ENCODE measurements around the gene TENM4.

The TENM4 gene

DNA sequence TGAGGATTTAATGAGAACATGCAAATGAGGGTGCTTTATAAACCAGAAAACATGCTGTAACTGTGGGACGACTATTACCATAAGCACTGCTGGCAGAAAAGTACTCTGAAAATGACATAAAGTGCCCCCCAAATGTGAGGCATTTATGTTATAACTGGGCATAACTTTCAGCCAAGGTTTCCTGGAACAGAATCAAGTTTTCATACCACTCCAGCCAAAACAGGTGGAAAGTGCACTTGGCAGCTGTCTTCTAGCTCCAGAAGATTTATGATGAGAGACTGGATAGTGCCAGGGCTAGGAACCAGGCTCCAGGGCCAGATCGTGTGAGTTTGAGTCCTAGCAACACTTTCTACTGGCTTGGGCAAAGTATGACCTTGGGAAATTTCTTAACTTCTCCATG is 339.2 kb downstream of the TENM4 start:
- peak; percentile 78 for DNase-seq

DNA sequence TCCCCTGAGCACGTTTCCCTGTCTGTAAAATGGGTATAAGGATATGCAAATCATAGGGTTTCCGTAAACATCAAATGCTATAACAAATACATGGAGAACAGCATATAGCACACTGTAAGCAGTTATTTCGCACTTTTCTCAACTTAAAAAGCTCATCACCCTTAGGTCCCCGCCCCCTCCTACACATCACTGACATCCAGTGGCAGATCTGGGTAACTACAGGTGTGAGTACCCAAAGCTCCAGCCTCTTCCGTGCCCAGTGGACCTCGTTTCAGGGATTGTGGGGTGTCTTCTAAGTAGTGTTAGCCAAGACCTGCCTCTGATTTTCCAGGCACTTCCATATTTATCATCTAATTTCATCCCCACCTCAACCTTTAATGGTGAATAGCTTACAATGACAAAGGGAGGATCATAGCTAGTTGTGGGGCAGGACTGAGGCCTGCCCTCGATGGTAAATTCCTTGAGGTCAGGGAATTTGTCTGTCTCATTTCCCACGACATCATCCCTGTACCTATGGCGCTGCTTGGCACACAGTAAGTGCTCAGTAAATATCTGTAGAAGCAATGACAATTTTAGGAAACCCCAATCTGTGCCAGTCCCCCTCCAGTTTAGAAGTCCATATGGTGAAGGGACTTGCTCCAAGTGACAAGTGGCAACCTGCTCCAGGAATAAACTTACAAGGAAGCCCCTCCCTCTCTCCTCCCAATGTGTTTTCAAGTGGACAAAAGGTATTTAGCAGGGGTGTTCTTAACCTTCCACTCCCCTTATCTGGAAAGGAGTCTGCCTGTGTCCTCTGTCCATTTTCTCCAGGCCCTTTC is 340.5 kb downstream of the TENM4 start:
- no peak for DNase-seq

GRCh38 chr11:79098146-79098545 is 342.7 kb downstream of the TENM4 start:
- no peak for DNase-seq

DNA sequence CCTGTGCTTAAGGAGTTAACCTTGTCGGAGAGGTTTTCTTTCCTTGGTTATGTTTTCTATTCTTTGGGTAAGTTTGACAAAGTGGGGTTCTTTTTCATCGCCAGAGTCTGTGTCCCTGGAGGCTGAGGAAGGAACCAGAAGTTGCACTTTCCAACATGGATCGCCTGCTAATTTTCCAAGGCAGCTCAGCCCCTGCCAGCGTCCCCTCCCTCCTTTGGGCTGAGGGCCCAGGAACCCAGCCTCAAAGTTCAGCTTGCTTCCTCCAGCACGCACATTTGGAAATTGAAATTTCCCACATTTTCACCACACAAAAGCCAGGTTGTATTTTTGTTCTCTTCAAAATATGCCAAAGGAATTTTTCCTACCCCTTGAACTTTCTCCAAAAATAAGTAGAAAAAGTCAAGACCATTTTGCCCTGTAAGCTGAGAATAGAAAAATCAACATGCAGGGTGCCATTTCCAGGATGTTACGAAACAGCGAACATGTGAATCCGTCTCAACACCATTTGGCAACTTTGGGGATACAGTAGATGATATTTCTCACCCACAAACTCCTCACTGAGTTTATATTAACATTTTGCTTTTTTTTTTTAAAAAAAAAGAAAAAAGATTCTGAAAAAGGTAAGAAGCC is 343.5 kb downstream of the TENM4 start:
- DNase-seq: no peak

GRCh38 chr11:79095424-79095823 is 345.4 kb downstream of the TENM4 start:
- no peak for DNase-seq

GRCh38 chr11:79094616-79095015 is 346.2 kb downstream of the TENM4 start:
- DNase-seq: no peak

DNA sequence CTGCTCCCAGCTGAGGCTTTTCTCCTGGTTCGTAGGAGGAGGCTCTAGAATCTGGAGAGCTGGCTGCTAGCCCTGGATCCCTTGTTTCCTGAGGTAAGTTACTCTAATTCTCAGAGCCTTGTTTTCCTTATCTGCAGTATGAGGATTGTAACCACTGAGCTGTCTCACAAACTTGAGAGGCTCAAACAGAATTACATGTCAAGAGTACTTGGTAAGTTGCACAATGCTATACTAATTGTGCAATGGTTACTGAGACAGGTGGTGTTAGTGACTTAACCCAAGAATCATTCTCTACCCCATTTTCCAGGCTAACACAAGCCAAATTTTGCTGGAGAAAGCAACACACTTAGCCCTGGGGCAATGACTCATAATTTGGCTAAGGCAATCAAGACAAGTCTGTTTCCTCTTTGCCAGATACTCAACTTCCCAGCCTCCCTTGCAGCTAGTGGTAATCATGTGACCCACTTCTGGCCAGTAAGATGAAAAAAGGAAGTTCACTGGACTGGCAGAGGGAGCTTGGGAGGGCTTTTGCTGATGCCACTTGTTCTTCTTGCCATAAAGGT is 348.0 kb downstream of the TENM4 start:
- DNase-seq: peak; percentile 77

DNA sequence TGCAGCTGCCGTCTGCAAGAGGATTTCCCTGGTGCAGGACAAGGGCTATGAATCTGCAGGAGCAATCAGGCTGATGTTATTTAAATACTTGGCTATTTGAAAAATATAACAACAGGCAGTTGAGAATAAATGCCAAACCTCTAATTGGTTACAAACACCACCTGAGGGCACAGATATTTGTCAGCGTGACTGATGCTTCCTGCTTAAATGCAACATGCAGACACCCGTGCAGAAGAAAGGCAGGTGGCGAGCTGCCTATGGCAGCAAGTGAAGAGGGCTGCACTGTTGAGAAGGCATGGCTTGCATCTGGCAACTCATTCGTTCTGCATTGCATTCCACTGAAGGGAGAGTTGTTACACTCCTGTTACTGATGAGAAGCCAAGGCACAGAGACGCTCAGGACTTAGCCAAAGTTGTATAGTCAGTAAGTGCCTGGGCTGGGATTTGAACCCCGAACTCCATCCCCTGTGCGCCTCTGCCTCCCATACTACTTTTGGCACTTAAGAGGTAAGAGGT is 350.6 kb downstream of the TENM4 start:
- no peak for DNase-seq

DNA sequence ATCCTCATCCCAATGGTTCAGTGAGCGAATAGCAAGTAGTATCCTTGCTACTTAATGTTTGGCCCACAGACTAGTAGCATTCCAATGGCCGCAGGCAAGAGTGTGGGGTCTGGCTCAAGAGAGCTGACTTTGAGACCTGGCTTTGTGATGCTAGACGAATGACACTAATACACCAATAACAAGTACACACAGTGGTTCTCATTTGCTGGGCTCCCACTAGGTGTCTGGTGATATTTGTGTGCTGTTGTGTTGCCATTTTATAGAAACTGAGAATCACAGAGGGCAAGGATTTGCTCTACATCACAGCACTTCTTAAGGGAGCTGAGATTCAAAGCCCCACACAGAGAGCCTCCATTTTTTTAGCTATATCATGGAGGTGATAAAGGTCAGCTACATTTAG is 351.2 kb downstream of the TENM4 start:
- no peak for DNase-seq

GRCh38 chr11:79088967-79089366 is 351.9 kb downstream of the TENM4 start:
- DNase-seq: no peak

- no peak for DNase-seq
Measured at GRCh38 chr11:79087961-79088318, 352.9 kb downstream of the TENM4 start.

- no peak for DNase-seq
Measured at GRCh38 chr11:79087238-79087960, 353.4 kb downstream of the TENM4 start.

DNA sequence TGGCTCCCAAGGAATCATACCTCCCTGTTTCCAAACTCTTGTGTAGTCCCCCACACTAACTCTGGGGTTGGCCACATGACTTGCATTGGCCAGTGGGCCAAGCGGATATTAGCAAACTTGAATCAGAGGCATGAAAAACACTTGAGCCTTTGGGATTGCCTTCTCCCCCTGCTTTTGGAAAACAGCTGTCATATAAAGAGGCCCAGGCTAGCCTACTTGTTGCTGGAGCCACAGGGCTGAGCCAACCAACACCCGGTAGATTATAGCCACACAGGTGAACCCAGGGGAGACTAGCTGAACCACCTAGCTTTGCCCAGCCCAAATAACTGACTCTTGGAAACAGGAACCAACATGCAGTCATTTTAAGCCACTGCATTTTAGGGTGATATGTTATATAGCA is 354.8 kb downstream of the TENM4 start:
- no peak for DNase-seq

- DNase-seq: no peak
Measured at GRCh38 chr11:79084382-79084781, 356.4 kb downstream of the TENM4 start.

DNA sequence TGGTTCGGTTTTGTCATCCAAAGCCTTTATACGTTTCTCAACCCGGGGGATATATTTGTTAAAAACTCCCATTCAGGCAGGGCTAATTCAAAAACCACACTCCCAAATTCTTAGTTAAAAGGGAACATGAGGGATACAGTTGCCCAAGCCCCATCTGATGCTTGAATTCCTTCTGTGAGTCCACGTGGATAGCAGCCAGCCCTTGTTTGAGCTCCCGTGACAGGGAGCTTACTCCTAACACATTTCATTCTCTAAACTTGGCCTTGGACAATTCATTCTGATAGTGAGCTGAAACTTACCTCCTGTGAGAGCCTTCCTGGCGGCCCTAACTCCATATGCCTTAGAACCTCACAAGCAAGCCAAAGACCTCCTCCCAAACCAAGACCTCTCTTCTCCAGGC is 357.5 kb downstream of the TENM4 start:
- no peak for DNase-seq

DNA sequence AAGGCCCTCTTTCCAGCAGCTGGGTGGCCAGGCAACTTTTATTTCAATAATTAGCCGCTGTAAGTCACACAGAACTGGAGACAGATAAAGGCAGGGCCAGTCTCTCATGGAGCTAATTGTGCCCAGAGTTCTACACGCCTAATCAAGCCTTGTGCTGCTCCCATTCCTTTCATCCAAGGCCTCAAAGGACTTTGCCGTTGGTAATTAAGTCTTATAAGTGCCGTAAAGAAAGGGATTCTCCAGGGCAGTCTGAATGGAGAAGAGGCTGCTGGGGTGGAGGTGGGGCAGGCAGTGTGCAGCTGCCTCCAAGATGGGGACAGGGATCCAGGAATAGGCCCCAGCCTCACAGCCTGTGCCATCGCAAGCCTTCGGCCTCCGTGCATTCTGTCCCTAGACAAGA is 357.9 kb downstream of the TENM4 start:
- no peak for DNase-seq

GRCh38 chr11:79082280-79082679 is 358.6 kb downstream of the TENM4 start:
- DNase-seq: no peak

- DNase-seq: no peak
Measured at GRCh38 chr11:79081471-79082031, 359.3 kb downstream of the TENM4 start.

DNA sequence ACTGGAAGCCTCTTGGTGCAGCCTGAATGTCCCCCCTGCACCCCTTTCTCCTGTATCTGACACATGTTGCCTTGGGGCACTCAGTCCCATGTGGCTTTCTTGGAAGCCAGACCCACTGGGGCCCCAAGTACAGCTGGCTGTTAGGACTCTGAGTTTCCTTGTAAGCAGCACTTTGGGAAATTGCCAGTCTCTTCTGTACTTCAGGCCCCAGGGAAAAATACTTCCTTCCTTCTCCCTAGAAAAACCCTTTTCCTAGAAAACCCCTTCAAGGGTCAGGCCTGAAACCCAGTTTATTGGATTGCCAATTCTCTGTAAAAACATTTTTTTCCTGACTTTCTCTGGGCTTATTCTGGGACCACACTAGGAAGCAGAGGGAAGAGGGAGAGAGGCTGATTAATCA is 360.3 kb downstream of the TENM4 start:
- no peak for DNase-seq

DNA sequence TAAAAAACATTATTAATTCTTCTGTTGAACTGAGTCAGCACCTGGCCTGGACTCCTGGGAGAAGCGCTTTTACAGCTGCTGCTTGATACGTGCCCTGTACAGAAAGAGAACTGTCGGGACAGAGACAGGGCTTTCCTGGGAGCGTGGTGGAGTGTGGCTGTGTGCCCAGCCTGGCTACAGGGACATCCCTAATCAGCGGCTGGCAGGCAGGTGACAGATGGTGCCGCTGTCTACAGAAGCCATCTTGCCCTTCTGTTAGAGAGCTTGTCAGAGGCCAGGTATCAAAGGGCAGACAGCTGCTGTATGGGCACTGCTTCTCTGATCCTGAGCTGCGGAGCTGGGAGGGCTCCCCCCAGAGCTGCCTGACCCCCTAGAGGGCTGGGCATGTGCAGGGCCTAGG is 361.8 kb downstream of the TENM4 start:
- peak; percentile 26 for DNase-seq

DNA sequence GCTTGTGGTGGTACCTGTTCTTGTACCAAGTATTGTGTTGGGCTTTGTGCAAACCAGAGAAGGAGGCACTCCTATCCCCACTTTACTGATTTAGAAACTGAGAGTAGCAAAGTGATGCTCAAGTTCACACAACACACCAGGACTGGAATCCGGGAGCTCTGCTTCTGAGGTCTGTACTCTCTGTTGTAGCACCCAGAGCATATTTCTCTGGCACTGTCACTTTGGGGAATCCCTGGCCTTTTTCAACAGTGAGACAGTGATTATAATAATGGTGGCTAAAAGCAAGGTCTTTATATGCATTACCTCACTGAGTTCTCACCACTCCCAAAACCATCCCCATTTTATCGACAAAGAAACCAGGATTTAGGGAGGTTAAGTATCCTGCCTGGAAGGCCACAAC is 362.4 kb downstream of the TENM4 start:
- no peak for DNase-seq

- no peak for DNase-seq
Measured at GRCh38 chr11:79077702-79078330, 363.0 kb downstream of the TENM4 start.

Measured in NCI-H446 treated with DMSO at 0.1 percent for 48 hours (cell line).